Measurements from ENCODE around the gene LIG1.
"Not testable (repeated sequence)": the region's sequence is repeated elsewhere in the genome, so short reads cannot be mapped to it uniquely, and the experiment has no call there.

The LIG1 gene

DNA sequence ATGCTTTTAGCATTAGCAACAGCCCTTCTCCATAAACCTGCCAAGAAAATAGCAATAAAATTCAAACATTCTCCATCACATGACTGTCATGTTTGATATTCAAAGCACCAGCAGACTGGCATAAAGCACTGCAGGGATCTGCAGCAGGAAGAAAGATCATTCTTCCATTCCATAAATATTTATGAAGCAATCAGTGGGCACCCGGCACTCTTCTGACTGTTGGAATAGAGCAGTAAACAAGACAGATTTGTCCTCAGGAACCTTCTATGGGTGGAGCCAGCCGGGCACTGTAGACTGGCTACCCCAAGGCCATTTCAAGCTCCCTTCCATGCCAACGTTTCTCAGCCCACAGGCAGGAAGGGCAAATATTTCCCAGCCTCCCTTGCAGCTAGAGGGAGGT lies 85.1 kb downstream of the LIG1 start:
- DNase-seq (ENCODE audit: low read depth, low spot score): no peak

- no peak for DNase-seq (ENCODE audit: low read depth, low spot score)
These were observed 89.0 kb downstream of the LIG1 start for GRCh38 chr19:48081106-48081505.

DNA sequence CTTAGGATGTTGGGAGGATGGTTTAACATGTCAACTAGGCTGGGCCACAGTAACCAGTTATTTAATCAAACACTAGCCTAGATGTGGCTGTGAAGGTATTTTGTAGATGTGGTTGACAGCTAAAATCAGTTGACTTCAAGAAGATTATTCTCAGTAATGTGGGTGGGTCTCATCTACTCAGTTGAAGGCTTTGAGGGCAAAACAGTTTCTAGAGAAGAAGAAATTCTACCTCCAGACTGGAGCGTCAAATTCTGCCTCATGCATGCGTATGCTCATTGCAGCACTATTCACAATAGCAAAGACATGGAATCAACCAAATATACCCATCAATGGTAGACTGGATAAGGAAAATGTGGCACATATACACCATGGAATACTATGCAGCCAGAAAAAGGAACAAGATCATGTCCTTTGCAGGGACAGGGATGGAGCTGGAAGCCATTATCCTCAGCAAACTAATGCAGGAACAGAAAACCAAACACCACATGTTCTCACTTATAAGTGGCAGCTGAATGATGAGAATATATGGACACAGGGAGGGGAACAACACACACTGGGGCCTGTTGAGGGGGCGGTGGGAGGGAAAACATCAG lies 99.9 kb downstream of the LIG1 start:
- not testable (repeated sequence) for DNase-seq (ENCODE audit: low read depth, low spot score)

GRCh38 chr19:48069435-48069834 lies 100.7 kb downstream of the LIG1 start:
- DNase-seq (ENCODE audit: low read depth, low spot score): no peak
